C4-2B (cell line): ENCODE data around the gene NDE1.

Experiments
- ZFX ChIP-seq: fragments of 450-650 bp; IDR thresholded peaks from 2 replicates; pipeline ENCODE4 v1.6.1; 2017
- TF ChIP-seq, protein P1 (sequence below): fragments of 450-650 bp; conservative IDR thresholded peaks from 2 replicates; pipeline ENCODE4 v1.5.1; 2017; ENCODE audit warnings: mild to moderate bottlenecking

DNA sequence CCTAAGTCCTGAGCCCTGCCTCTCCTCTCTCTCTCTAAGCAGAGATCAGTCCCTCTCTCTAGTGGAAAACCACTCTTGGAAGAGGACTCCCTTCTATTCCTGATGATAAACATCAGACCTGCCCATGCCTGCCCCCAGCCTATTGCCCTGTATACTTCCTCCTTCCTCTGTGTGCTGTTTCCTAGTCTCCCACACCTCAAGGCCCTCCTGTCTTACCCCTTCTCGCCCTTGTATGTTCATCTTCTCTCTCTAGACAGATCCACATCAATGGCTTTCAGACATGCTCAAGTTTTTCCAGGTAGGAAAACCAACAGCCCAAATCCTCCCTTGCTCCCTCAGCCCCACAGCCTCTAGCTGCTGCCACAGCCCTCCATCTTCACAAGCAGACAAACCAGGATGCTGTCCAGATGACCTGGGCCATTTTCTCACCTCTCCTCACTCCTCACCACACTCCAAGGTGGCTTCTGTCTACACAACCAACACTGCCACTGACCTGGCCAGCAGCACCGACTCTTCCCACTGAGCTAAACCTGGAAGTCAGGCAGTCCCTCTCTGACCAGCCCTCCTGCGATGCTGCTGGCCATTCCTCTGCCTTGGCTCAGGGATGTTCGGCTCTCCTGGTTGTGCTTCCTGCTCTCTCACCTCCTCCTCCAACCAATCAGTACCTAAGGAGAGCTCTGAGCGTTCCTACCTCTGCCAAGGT is 43.4 kb upstream of the NDE1 start:
- TF ChIP-seq, protein P1, sequence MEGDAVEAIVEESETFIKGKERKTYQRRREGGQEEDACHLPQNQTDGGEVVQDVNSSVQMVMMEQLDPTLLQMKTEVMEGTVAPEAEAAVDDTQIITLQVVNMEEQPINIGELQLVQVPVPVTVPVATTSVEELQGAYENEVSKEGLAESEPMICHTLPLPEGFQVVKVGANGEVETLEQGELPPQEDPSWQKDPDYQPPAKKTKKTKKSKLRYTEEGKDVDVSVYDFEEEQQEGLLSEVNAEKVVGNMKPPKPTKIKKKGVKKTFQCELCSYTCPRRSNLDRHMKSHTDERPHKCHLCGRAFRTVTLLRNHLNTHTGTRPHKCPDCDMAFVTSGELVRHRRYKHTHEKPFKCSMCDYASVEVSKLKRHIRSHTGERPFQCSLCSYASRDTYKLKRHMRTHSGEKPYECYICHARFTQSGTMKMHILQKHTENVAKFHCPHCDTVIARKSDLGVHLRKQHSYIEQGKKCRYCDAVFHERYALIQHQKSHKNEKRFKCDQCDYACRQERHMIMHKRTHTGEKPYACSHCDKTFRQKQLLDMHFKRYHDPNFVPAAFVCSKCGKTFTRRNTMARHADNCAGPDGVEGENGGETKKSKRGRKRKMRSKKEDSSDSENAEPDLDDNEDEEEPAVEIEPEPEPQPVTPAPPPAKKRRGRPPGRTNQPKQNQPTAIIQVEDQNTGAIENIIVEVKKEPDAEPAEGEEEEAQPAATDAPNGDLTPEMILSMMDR: no peak
- no peak for TF ChIP-seq ZFX
